ENCODE measurements around the gene FHL3.

Gene FHL3

DNA sequence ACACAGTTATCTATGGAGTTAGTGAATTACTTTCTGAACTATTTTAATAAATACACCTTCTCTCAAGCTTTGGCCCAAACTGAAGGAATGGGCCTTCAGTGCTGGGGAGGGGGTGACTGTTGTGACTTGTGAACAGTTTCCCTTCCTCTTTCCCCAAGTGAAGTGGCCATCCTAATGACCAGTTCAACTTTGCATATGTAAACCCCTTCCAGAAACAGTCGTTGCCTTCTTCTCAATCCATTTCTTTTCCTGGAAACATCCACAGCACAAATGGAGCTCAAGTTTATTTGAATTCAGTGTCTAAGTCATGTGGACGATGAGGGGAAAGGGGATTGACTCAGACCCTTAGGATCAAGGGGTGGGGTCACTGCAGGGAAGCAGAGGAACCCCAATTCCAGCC lies 57.1 kb downstream of the FHL3 start:
- TF ChIP-seq, protein P1, sequence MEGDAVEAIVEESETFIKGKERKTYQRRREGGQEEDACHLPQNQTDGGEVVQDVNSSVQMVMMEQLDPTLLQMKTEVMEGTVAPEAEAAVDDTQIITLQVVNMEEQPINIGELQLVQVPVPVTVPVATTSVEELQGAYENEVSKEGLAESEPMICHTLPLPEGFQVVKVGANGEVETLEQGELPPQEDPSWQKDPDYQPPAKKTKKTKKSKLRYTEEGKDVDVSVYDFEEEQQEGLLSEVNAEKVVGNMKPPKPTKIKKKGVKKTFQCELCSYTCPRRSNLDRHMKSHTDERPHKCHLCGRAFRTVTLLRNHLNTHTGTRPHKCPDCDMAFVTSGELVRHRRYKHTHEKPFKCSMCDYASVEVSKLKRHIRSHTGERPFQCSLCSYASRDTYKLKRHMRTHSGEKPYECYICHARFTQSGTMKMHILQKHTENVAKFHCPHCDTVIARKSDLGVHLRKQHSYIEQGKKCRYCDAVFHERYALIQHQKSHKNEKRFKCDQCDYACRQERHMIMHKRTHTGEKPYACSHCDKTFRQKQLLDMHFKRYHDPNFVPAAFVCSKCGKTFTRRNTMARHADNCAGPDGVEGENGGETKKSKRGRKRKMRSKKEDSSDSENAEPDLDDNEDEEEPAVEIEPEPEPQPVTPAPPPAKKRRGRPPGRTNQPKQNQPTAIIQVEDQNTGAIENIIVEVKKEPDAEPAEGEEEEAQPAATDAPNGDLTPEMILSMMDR (IDR thresholded peaks at IDR 0.05; ENCODE audit: control extremely low read depth, extremely low read depth, low read depth, missing control alignments) = no peak
- DNase-seq (ENCODE audit: extremely low spot score) = no peak
- ChIA-PET CTCF (interaction anchor here (1.0 to 3.1 kb wide), 6 partner anchors 9 to 887 kb away, joined by 3 to 17 read pairs (median 6); partner anchors contain the start of genes MTF1 and SF3A3), POLR2A (interaction anchor here (0.6 to 1.1 kb wide), 2 partner anchors 17 to 1935 kb away, joined by 3 to 4 read pairs; partner anchors contain the start of gene TRIT1)

DNA sequence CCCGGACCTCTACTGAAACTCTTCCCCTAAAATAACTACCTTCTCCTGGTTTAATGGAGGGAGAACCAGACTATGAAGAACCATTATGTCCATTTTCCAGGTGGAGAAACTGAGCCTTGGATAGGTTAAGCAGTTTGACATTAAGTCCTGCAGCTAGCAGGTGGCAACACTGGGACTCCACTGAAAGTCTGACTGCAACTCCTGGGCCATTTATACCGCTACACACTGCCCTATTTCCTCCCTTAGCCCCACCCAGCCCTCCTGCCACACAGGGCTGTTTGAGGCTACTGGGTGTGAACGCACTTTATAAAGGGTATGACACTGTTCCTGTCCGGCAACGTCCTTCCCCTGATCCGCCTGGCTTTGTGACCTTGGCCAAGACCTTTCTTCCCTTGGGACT lies 58.0 kb downstream of the FHL3 start:
- no peak for DNase-seq (ENCODE audit: extremely low spot score)
- TF ChIP-seq, protein P1 (IDR thresholded peaks at IDR 0.05; ENCODE audit: control extremely low read depth, extremely low read depth, low read depth, missing control alignments) = no peak
- CTCF ChIA-PET = interaction anchor here (1.2 to 3.1 kb wide), 7 partner anchors 9 to 87 kb away, joined by 4 to 17 read pairs (median 6); partner anchors contain the start of genes MTF1 and SF3A3
- POLR2A ChIA-PET = no interaction called here

Data from GM10248 (cell line).